Uterus (tissue), 2 donors: ENCODE measurements around the gene TRANK1.

Experiments
- CTCF ChIP-seq, 4 experiments: fragments of 200-600 bp in 2 of 4; fragments of 450-650 bp in 2 of 4; sonication (generic) in 2 of 4; IDR thresholded peaks; one replicate each; pipeline ENCODE4 v1.5.1; 2016 to 2019; ENCODE audit warnings: antibody characterized with exemption in 4 of 4, mild to moderate bottlenecking in 2 of 4, moderate library complexity in 1 of 4
- POLR2A ChIP-seq, 2 donors: fragments of 450-650 bp; IDR thresholded peaks; one replicate each; pipeline ENCODE4 v1.6.1; 2016; ENCODE audit warnings: antibody characterized with exemption in 2 of 2, mild to moderate bottlenecking in 1 of 2, moderate library complexity in 1 of 2

- TF ChIP-seq CTCF (IDR thresholded peaks at IDR 0.05) (no peak), POLR2A (IDR thresholded peaks at IDR 0.05) (no peak)
These were observed 28.3 kb upstream of the TRANK1 start for GRCh38 chr3:36973139-36973538.
